Non-pigmented ciliary epithelial cell (primary cell): ENCODE data around the gene TFDP3.

Experiments used
- DNase-seq: peaks from one replicate; pipeline ENCODE4 v3.0.0-alpha.2; 2010; ENCODE audit warnings: low read depth

Gene TFDP3

GRCh38 chrX:133218329-133218728, at the start of gene TFDP3:
TFDP3 (minus strand) TSS chrX:133218354; CDS start chrX:133218259, 95 bp downstream.
- no peak for DNase-seq

GRCh38 chrX:133267621-133268020, 49.5 kb upstream of the TFDP3 start:
- no peak for DNase-seq

- DNase-seq = no peak
Observed at GRCh38 chrX:133265331-133265730, 47.2 kb upstream of the TFDP3 start.

GRCh38 chrX:133258481-133258880, 40.3 kb upstream of the TFDP3 start:
- peak; percentile 10 for DNase-seq

- DNase-seq = peak; percentile 11
Observed at GRCh38 chrX:133254666-133255065, 36.5 kb upstream of the TFDP3 start.

- no peak for DNase-seq
Observed at GRCh38 chrX:133251204-133251603, 33.0 kb upstream of the TFDP3 start.

GRCh38 chrX:133250184-133251100, 32.3 kb upstream of the TFDP3 start:
- no peak for DNase-seq

- no peak for DNase-seq
Observed at GRCh38 chrX:133249266-133250058, 31.3 kb upstream of the TFDP3 start.

GRCh38 chrX:133248177-133248576, 30.0 kb upstream of the TFDP3 start:
- no peak for DNase-seq

- no peak for DNase-seq
Observed at GRCh38 chrX:133246921-133247320, 28.8 kb upstream of the TFDP3 start.

GRCh38 chrX:133235830-133236229, 17.7 kb upstream of the TFDP3 start:
- DNase-seq = no peak

- no peak for DNase-seq
Observed at GRCh38 chrX:133232331-133232730, 14.2 kb upstream of the TFDP3 start.

GRCh38 chrX:133229361-133229760, 11.2 kb upstream of the TFDP3 start:
- DNase-seq = peak; percentile 2

GRCh38 chrX:133215747-133216146, 2.4 kb downstream of the TFDP3 start:
- no peak for DNase-seq

- DNase-seq = no peak
Observed at GRCh38 chrX:133215017-133215416, 3.1 kb downstream of the TFDP3 start.

- DNase-seq = no peak
Observed at GRCh38 chrX:133214301-133214700, 3.9 kb downstream of the TFDP3 start.

GRCh38 chrX:133213117-133213516, 5.0 kb downstream of the TFDP3 start:
- DNase-seq = no peak

- DNase-seq = no peak
Observed at GRCh38 chrX:133207751-133208150, 10.4 kb downstream of the TFDP3 start.

GRCh38 chrX:133191739-133192039, 26.5 kb downstream of the TFDP3 start:
- DNase-seq = no peak

- DNase-seq = no peak
Observed at GRCh38 chrX:133190877-133191738, 27.0 kb downstream of the TFDP3 start.

GRCh38 chrX:133189195-133189594, 29.0 kb downstream of the TFDP3 start:
- no peak for DNase-seq

GRCh38 chrX:133188631-133189030, 29.5 kb downstream of the TFDP3 start:
- DNase-seq = no peak
